Activated CD4-positive, alpha-beta T cell treated with anti-CD3 and anti-CD28 coated beads, Interleukin-2, amount 10 ng/mL, durations not matched to agents 24 days and 14 days (primary cell): ENCODE measurements around the gene LY6G6C. TPM values are rescaled to one million over a fixed set of nuclear protein-coding genes. Genes with fewer than 3 reads are reported as not detected.
A peak's percentile ranks its signal among the peaks of the same experiment; 100 is the strongest.

ENCODE experiments used
- DNase-seq: peaks from one replicate; pipeline ENCODE4 v3.0.0; 2022
- H3K27ac Mint-ChIP-seq: one replicate; pipeline ENCODE4 v1.8.0; 2022; ENCODE audit warnings: mild to moderate bottlenecking, mixed read lengths
- H3K27me3 Mint-ChIP-seq: one replicate; pipeline ENCODE4 v1.8.0; 2022; ENCODE audit warnings: mixed read lengths
- H3K36me3 Mint-ChIP-seq: one replicate; pipeline ENCODE4 v1.8.0; 2022; ENCODE audit warnings: low read depth, mild to moderate bottlenecking, mixed read lengths
- H3K4me1 Mint-ChIP-seq: one replicate; pipeline ENCODE4 v1.8.0; 2021; ENCODE audit warnings: mixed read lengths
- H3K4me3 Mint-ChIP-seq: one replicate; pipeline ENCODE4 v1.8.0; 2022; ENCODE audit warnings: mild to moderate bottlenecking, moderate library complexity, mixed read lengths
- H3K9me3 Mint-ChIP-seq: one replicate; pipeline ENCODE4 v1.8.0; 2021; ENCODE audit warnings: mixed read lengths
- intact Hi-C: fragments of 100-400 bp; cut with micrococcal nuclease; formaldehyde crosslinking; loops from one replicate; pipeline ENCODE4 v1.15.1; 2023
- total RNA-seq: library from RNA; stranded (reverse); gene quantifications from 2 replicates; pipeline ENCODE4 v1.2.3, GENCODE V29; 2022

The LY6G6C gene
- total RNA-seq, 1 donor from 2014 or later: not detected

- Mint-ChIP-seq H3K4me1 (peaks cover 64% of the 10 kb centered on the region), H3K27me3 (no peaks in the 10 kb centered on the region), H3K36me3 (peaks cover 51% of the 10 kb centered on the region), H3K27ac (peak overlapping the region; percentile 93), H3K9me3 (no peaks in the 10 kb centered on the region), H3K4me3 (peak overlapping the region; percentile 98)
- intact Hi-C loops: loop anchor here (2.0 to 10.0 kb wide), 5 partner anchors 73 to 1577 kb away; partner anchors contain the start of genes ATP6V1G2, GPANK1, HSD17B8 and LTB
- peak; percentile 80 for DNase-seq
Measured at GRCh38 chr6:31737315-31737990, 15.9 kb upstream of the LY6G6C start.

DNA sequence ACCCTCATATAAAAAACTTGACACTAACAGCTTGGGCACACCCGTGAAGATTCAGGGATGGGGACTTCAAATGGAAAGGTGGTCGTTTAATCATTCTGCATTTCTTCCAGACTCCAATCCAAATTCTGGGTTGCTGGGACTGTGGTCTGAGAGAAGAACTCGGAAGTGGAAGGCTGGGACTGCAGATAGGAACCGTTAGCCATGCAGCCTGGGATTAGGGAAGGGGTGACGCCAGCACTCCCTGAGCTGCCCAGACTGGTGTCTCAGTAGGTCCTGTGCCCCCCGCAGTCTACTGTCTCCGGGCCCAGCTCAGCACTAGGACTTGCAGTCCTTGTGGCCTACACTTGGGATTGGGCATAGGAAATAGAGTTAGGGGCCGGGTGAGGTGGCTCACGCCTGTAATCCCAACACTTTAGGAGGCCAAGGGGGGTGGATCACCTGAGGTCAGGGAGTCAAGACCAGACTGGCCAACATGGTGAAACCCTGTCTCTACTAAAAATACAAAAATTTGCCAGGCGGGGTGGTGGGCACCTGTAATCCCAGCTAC is 15.3 kb upstream of the LY6G6C start:
- Mint-ChIP-seq H3K36me3 (peaks cover 53% of the 10 kb centered on the region), H3K4me3 (peak overlapping the region; percentile 98), H3K9me3 (no peaks in the 10 kb centered on the region), H3K27ac (peak overlapping the region; percentile 93), H3K27me3 (no peaks in the 10 kb centered on the region), H3K4me1 (peaks cover 68% of the 10 kb centered on the region)
- peak; percentile 70 for DNase-seq
- intact Hi-C loops: loop anchor here (1.0 to 10.0 kb wide), 6 partner anchors 34 to 1578 kb away; partner anchors contain the start of genes ABHD16A, ATP6V1G2, GPANK1 and HSD17B8

DNA sequence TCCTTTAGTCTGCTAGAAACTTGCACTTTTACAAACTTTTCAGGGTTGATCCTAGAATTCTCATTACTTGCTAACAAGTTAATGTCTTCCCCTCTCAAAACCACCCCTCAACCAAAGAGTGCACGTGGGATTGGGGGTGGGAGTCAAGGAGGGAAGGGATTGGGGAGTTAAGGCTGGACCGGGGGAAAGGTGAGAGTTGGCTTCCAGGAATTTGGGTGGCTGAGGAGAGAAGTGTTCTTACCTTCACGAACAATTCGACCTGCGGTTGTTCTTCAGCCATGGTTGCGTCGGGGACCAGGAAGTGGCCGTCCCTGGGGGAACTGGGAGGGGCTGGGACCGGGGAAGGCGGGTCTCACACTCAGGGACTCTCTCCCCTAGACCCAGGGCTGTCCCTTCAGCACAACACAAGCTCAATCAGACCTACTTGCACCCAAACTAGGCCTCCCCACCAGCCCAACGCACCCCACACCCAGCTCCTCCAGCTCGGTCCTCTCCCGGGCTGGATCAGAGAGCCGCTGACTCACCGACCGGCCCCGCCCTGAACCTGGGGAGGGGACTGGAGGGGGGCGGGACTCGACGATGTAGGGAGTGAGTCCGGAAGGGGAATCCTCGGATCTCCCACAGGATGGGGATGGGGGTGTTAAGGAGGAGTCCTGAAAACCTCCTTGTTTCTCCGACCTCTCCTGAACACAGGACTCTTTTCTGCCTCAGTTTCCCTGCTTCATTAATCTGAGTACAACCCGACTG is 14.6 kb upstream of the LY6G6C start, which contains the start of gene CLIC1:
Gene CLIC1, minus strand, starts transcription at position 510 of the 747 bp plus-strand sequence. Its CDS starts 230 bp downstream, at position 280.
- peak; percentile 95 for DNase-seq
- Mint-ChIP-seq H3K27ac (peak within 1 kb of the TSS; percentile 93), H3K27me3 (no peaks in the 10 kb centered on the region), H3K9me3 (no peaks in the 10 kb centered on the region), H3K4me3 (peak within 1 kb of the TSS; percentile 98), H3K4me1 (peaks cover 64% of the 10 kb centered on the region), H3K36me3 (peaks cover 51% of the 10 kb centered on the region)
- intact Hi-C loops: loop anchor here (1.0 to 10.0 kb wide), 6 partner anchors 33 to 1579 kb away; partner anchors contain the start of genes ABHD16A, ATP6V1G2, GPANK1 and HSD17B8

DNA sequence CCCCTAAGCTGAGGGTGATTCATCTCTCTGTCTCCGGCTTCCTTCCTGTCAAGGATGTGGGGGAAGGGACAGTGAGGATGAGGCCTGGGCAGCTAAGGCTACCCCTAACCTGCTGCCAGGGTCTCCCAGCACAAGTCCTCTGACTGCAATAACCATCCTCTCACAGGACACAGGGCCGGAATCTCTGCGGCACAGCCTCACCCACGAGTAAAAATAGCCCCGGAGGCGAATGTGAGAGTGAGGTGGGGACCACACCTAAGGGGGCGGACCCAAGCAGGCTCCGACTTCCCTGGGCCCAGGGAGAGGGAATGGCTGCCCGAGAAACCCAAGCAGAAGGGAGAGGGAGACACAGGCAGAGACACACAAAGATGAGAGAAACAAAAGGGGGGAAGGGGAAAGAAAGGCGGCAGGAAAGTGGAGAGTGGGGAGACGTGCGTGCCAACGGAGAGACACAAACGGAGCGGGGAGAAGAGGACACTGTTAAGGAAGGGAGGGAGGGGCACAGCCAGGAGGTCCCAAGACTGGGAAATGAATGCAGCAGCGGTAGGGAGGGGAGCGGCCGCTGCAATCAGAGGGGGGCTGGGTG is 13.4 kb upstream of the LY6G6C start:
- peak overlapping the region; percentile 98 for H3K4me3 Mint-ChIP-seq
- intact Hi-C loops: loop anchor here (2.0 to 10.0 kb wide), 5 partner anchors 100 to 1580 kb away; partner anchors contain the start of genes ATP6V1G2, HSD17B8, LTB and NFKBIL1
- H3K4me1 Mint-ChIP-seq: peaks cover 61% of the 10 kb centered on the region
- peak overlapping the region; percentile 93 for H3K27ac Mint-ChIP-seq
- DNase-seq: peak; percentile 89
- no peaks in the 10 kb centered on the region for H3K9me3 Mint-ChIP-seq
- H3K27me3 Mint-ChIP-seq: no peaks in the 10 kb centered on the region
- H3K36me3 Mint-ChIP-seq: peaks cover 50% of the 10 kb centered on the region

GRCh38 chr6:31734247-31734820 is 12.8 kb upstream of the LY6G6C start:
- H3K27ac Mint-ChIP-seq: peak overlapping the region; percentile 93
- intact Hi-C loops: loop anchor here (2.0 to 10.0 kb wide), 3 partner anchors 100 to 1580 kb away; partner anchors contain the start of genes HSD17B8, RING1, RXRB and SLC39A7
- DNase-seq: peak; percentile 60
- H3K9me3 Mint-ChIP-seq: no peaks in the 10 kb centered on the region
- no peaks in the 10 kb centered on the region for H3K27me3 Mint-ChIP-seq
- H3K4me1 Mint-ChIP-seq: peaks cover 58% of the 10 kb centered on the region
- peak overlapping the region; percentile 98 for H3K4me3 Mint-ChIP-seq
- peaks cover 48% of the 10 kb centered on the region for H3K36me3 Mint-ChIP-seq

DNA sequence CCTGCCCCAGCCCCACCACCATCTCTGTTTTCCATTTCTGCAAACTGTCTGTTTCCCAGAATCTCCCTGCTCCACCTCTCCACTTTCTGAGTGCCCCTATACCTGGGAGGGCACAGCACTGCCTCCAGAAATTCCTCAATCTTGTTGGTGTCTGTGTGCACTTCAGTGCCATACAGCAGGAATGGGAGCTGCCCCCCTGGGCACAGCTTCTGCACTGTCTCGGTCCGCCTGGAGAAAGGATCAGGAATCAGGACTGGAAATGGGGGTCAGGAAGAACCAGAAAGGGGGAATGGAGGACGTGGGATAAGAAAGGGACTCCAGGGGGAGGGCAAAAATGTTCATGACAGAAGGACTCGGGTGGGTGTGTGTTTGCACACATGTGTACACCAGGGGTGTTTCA is 12.2 kb upstream of the LY6G6C start:
- Mint-ChIP-seq H3K36me3 (peaks cover 48% of the 10 kb centered on the region), H3K9me3 (no peaks in the 10 kb centered on the region), H3K27me3 (no peaks in the 10 kb centered on the region), H3K4me1 (peaks cover 57% of the 10 kb centered on the region), H3K27ac (peak overlapping the region; percentile 59), H3K4me3 (peak overlapping the region; percentile 98)
- DNase-seq: no peak
- intact Hi-C loops: loop anchor here (2.0 to 10.0 kb wide), 3 partner anchors 101 to 1581 kb away; partner anchors contain the start of genes HSD17B8, RING1, RXRB and SLC39A7

GRCh38 chr6:31732029-31732428 is 10.5 kb upstream of the LY6G6C start:
- no peak for DNase-seq
- H3K27me3 Mint-ChIP-seq: no peaks in the 10 kb centered on the region
- no peak overlapping the region for H3K27ac Mint-ChIP-seq
- peaks cover 53% of the 10 kb centered on the region for H3K4me1 Mint-ChIP-seq
- H3K36me3 Mint-ChIP-seq: peaks cover 56% of the 10 kb centered on the region
- intact Hi-C loops: loop anchor here (10.0 kb wide), 2 partner anchors 1473 to 1583 kb away; partner anchors contain the start of genes HSD17B8, RING1, RXRB and SLC39A7
- no peaks in the 10 kb centered on the region for H3K9me3 Mint-ChIP-seq
- H3K4me3 Mint-ChIP-seq: no peak overlapping the region

- H3K27me3 Mint-ChIP-seq: no peaks in the 10 kb centered on the region
- DNase-seq: peak; percentile 61
- peak overlapping the region; percentile 97 for H3K4me3 Mint-ChIP-seq
- peaks cover 56% of the 10 kb centered on the region for H3K36me3 Mint-ChIP-seq
- H3K27ac Mint-ChIP-seq: no peak overlapping the region
- intact Hi-C loops: loop anchor here (10.0 kb wide), 2 partner anchors 1474 to 1584 kb away; partner anchors contain the start of genes HSD17B8, RING1, RXRB and SLC39A7
- H3K9me3 Mint-ChIP-seq: no peaks in the 10 kb centered on the region
- H3K4me1 Mint-ChIP-seq: peaks cover 62% of the 10 kb centered on the region
Measured at GRCh38 chr6:31730631-31731086, 9.1 kb upstream of the LY6G6C start.

DNA sequence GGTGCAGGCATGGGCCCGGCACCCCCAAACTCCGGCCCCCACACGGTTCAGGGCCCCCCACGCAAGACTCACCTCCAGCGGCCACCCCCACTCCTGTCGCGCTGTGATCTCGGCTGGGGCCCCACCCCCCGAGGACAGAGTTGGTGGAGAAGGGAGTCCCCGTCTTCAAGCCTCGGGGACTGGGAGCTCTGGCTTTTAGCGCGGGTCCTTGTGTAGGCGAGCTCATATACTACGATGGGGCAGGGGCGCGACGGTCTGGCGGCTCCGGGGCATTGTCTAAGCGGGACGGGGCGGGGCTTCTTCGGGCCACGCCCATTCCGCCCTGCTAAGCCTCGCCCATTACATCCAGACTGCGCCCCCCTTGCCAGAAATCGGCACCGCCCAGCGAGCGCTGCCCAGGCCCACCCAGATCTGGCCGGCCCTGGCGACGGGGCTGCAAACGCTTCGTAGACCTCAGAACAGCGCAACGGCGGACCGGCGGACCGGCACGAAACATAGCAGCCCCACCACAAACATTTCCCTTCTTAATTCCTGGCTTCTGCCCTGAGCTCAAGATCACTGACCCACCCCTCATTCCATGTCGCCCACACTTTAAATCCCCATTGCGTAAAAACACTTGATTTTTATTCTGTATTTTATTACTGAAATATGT is 8.6 kb upstream of the LY6G6C start:
- Mint-ChIP-seq H3K36me3 (peaks cover 54% of the 10 kb centered on the region), H3K9me3 (no peaks in the 10 kb centered on the region), H3K4me1 (peaks cover 64% of the 10 kb centered on the region), H3K27ac (peak overlapping the region; percentile 58), H3K27me3 (no peaks in the 10 kb centered on the region), H3K4me3 (peak overlapping the region; percentile 97)
- peak; percentile 92 for DNase-seq
- intact Hi-C loops: loop anchor here (1.0 to 10.0 kb wide), 5 partner anchors 8 to 1585 kb away; partner anchors contain the start of genes HSD17B8, RING1, RXRB and SLC39A7

DNA sequence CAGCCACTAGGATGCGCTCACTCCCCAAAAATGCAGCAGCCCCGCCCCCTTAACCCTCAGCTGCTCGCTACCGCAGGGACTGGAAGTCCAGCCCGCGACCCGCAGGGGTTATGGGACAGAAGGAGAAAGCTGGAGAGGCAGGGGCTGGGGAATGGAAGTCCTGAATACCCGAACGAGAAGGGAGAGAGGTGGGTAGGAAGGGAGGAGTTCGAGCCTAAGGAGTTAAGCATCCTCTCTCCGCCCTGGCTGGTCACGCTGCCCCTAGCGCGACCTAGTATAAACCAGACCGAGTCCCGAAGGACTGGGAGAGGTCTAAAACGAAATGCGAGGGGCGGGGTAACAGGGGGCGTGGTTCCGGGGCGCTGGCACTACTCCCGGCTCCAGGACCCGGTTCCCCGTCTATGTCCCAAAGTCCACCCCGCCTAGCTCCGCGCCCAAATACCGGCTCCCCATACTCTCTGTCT is 8.0 kb upstream of the LY6G6C start:
- intact Hi-C loops: loop anchor here (1.0 to 2.0 kb wide), 3 partner anchors 9 to 65 kb away; partner anchors contain the start of gene VARS1
- Mint-ChIP-seq H3K36me3 (peaks cover 48% of the 10 kb centered on the region), H3K9me3 (no peaks in the 10 kb centered on the region)

GRCh38 chr6:31728767-31729514 is 7.4 kb upstream of the LY6G6C start, which contains the start of gene DDAH2:
TSS of gene DDAH2 (minus strand) at chr6:31729299. CDS start at chr6:31729161, 138 bp downstream.
- DNase-seq: no peak
- Mint-ChIP-seq H3K36me3 (peaks cover 43% of the 10 kb centered on the region), H3K27me3 (no peaks in the 10 kb centered on the region), H3K4me3 (peak within 1 kb of the TSS; percentile 97), H3K4me1 (peaks cover 58% of the 10 kb centered on the region), H3K27ac (peak within 1 kb of the TSS; percentile 74), H3K9me3 (no peaks in the 10 kb centered on the region)
- intact Hi-C loops: loop anchor here (1.0 to 2.0 kb wide), 3 partner anchors 9 to 66 kb away; partner anchors contain the start of gene VARS1

More for the DNA sequence above, 8.0 kb upstream of the LY6G6C start:
- DNase-seq: peak; percentile 93
- H3K4me1 Mint-ChIP-seq: peaks cover 64% of the 10 kb centered on the region
- no peaks in the 10 kb centered on the region for H3K27me3 Mint-ChIP-seq
- peak overlapping the region; percentile 97 for H3K4me3 Mint-ChIP-seq
- H3K27ac Mint-ChIP-seq: peak overlapping the region; percentile 74
